Stimulated activated CD4-positive, alpha-beta T cell treated with anti-CD3 and anti-CD28 coated beads, Interleukin-15, amount 100 ng/mL, for 24 hours (primary cell): ENCODE measurements around the gene TOX3.

Experiments used
- DNase-seq: peaks from one replicate; pipeline ENCODE4 v3.0.0-alpha.2; 2020

Gene TOX3

GRCh38 chr16:52563767-52564611, 17.0 kb upstream of the TOX3 start:
- DNase-seq: no peak

DNA sequence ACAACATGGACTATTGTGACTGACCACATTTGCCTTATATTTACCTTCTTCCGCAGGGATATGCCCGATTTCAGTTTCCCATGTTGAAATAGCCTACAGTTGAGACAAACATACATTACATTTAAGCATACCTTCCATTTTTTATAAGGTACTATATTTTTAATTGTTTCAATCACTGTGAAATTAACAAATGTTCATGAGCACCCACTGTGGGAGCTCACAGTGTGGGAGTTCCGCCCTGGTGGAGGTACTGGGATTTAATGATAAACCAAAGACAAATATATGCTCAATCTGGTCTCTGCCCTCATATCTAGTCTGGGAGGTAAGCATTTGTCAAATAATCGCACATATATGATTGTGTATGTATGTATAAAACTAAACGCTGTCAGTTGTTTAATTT, 15.8 kb upstream of the TOX3 start:
- no peak for DNase-seq

DNA sequence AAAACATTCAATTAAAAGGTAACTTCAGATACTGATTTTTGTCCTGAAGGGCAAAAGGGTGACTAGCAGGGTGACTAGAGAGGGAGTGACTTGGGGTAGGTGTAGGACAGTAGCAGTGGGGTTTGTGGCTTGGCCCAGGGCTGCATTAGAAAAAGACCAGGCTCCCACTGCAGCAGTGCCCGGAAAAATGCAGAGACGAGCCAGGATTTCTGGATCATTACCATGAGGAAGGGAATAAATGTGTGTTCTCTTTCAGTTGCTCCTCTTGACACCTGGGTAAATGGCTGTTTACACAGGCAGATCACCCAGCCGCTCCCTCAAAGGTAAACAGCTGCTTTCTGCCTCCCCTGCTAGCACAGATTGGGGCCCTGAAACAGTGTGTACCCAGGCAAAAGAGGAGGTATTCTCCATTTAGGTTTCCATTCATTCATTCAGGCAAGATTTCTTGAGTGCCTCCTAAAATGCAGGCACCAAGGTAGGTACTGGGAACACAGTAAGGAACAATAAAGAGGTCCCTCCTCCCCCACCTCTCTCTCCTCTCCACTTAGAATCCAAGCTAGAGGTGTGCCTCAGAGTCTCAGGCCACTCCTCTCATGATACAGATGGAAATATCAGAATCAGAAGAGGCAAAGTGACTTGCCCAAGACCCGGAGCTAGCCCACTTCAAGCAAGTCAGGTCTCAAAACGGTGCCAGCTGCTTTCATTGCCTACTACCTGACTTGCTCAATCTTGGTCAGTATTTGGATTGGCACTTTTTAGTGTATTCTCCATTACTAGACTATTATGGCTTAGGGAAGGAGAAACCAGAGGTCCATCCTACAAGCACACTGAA, 15.2 kb upstream of the TOX3 start:
- DNase-seq: no peak

GRCh38 chr16:52558448-52558847, 11.5 kb upstream of the TOX3 start:
- no peak for DNase-seq

GRCh38 chr16:52557236-52557635, 10.3 kb upstream of the TOX3 start:
- no peak for DNase-seq

DNA sequence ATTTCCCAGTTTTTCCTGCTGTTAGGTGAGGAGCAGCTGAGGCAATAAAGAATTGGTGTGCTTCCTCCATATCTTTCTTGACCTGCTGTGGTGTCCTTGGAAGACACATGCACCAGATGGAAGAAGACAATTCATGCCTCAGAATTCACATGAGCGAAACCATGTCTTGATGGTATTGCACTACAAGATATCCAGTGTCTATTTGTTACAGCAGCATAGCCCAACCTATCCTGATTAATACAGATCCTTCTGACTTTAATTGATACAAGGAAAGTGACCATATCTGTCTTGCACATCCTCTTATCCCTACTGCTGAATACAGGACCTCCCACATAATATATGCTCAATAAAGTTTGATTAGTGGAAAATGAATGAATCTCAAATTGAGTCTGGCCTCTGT, 9.1 kb upstream of the TOX3 start:
- no peak for DNase-seq

- DNase-seq: no peak
Observed at GRCh38 chr16:52555572-52555971, 8.6 kb upstream of the TOX3 start.

DNA sequence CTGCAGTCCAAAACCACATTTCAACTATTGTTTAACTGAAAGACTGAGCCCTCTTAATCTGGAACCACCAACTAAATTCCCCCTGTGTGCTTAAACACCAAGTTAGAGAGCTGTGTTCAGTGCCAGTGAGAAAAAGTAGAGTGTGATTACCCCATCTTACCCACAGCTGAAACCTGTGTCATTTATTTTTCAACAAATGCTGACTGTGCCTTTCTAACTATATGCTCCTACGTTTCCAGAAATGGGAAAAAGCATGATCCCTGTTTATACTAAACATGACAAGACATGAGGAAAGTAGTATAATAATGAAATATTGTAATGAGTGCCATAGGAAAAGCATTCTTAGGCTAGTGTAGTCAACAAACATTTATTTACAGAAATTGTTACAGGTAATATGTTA, 7.4 kb upstream of the TOX3 start:
- no peak for DNase-seq

GRCh38 chr16:52553322-52553721, 6.4 kb upstream of the TOX3 start:
- DNase-seq: no peak

GRCh38 chr16:52552643-52553042, 5.7 kb upstream of the TOX3 start:
- no peak for DNase-seq

- DNase-seq: no peak
Observed at GRCh38 chr16:52549011-52549692, 2.2 kb upstream of the TOX3 start.

DNA sequence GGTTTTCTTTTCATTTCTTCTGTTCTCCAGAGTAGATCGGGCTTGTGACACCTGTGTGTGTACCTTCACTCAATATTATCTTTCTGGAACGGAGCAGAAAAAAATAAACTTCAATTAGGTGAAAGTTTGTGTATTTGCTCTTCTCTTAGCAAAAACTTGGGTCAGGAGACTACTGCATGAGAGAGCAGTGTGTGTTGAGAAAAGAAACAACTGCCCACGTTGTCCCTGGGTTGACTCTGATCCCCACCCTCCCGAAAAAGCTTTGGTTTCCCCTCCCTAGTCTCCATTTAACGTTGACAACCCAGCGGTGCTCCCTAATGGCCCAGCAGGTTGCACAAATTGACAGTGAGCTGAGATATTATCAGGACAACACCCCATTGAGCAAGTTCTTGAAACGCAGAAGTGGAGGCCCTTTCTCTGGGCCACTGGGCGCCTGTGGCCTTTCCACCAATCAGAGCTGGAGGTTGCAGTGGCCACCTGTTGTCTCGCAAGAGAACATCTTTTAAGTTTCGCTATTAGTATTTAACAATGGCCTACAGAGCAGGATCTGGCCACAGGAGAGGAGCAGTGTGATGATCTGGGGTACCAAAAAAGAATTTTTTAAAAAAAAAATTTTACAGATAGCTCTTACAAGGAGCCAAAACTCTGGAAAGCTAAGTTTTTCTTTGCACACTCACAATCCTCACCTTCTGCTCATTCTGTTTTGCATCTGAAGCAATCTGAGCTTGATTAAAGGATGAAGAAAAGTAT, 1.5 kb upstream of the TOX3 start:
- no peak for DNase-seq

DNA sequence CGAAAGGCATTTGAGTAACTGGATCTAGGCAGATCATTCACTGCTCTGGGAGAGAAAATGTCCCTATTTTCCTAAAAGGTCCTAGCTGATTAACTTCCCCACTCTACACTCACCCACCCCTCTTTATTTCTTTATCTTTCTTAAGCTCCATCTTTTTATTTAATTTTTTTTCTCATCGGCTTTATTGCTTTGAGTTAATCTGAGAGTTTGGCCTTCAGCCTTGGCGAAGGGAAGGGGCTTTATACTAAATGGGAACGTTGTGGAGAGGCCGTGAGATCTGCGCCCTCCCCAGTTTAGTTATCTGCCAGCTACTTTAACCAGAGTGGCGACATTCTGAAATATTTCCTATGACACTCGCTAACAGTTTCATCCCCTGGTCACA, 882 bp upstream of the TOX3 start:
- DNase-seq: no peak

- no peak for DNase-seq
Observed at GRCh38 chr16:52546291-52547003, 496 bp downstream of the TOX3 start.

DNA sequence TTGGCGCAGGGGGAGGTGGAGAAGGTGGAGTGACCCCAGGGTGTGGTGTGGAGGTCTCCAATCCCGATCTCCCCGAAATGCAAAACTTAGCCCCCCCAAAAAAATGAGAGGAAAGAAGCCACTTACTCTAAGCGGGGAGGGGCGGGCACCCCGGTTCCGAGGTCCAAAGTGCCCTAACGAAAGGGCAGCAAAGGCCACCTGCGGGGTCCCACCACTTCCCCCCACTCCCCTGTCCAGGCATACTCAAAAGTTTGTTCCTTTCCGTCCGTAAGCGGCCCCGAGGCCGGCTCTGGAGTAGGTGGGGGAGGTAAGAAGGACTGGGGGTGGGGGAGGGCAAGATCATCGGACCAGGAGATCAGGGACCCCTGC, 1.1 kb downstream of the TOX3 start:
- DNase-seq: no peak

DNA sequence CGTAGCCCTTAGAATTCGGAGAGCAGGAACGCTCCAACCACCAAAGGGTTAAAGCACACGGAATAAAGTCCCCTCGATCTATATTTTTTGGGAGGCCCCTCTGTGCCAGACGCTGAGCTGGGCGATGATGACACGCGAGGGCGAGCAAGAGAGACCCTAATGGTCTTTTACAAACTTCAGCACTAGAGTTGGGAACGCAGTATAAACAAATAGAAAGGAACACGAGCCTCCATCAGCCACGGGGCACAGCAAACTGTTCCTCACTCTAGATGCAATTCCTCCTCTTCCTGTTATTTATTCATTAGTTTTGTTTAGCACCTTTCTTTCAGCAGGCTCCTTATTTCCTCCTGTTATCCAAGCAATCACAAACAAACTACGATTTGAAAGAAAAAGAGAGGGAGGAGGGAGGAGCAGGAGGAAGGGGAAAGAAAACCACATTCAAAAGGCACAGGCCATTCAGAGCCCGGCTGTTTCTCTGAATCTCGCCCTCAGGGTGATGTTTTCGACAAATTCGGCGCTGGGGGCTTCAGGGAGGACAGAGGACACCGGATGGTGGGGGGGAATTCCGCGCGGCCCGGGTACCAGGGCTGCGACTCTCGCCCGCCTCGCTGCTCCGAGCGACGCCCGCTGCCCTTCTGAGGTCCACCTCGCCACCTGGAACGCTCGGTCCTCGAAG, 1.6 kb downstream of the TOX3 start:
- DNase-seq: no peak

DNA sequence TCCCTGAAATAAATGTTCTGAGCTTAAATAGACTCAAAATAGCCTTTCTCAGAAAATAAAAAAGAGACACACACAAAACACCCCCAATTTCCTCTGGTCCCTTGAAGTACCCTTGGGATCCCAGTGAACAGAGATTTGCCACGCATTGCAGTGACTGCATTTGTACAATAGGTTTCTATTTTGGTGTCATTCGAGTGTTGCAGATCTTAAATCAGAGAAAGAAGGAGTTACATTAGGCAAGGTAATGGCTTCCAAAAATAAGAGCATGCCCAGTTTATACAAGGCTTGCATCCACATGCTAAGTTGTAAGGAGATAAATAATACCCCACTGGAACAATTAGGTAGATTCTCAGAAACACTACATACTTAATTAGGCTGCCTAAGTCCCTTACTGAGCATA, 2.2 kb downstream of the TOX3 start:
- DNase-seq: no peak

GRCh38 chr16:52543654-52544053, 3.3 kb downstream of the TOX3 start:
- DNase-seq: no peak

- no peak for DNase-seq
Observed at GRCh38 chr16:52540910-52541309, 6.0 kb downstream of the TOX3 start.

- DNase-seq: no peak
Observed at GRCh38 chr16:52539191-52539590, 7.8 kb downstream of the TOX3 start.

DNA sequence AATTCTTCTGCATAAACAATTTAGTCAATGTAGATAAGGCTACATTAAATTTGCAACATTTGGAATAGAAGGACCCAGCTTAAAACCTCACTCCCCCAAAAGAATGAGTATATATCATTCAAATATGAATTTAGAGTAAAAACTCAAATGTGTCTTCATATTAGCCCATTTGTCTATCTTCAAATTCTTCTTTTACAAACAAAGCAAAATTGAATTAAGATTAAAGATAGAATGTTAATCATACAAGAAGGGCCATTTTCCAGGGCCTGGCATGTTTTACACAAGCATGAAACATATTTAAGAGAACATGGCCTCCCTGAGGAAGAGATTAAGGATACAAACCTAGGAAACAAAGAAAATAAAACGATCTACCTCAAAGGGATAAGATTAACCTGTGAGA, 8.4 kb downstream of the TOX3 start:
- DNase-seq: no peak

DNA sequence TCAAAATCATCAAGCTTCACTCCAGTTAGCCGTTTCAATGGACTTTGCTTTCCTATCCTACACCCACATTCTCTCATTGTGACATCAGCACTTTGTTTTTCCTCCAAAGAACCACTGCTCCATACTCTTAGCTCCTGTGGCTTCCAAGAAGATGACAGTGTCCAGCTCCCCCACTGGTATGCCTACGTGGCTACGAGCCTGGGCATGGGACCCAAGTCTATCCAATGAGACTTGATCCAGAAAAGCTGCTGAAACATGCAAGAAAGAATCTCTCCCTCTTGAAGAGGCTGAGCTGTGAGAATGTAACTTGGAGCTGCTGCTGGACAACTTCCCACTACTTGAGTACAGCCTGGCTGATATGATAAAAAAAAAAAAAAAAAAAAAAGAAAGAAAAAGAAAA, 9.4 kb downstream of the TOX3 start:
- no peak for DNase-seq
